ENCODE data around the gene FBXO44.

Gene FBXO44

DNA sequence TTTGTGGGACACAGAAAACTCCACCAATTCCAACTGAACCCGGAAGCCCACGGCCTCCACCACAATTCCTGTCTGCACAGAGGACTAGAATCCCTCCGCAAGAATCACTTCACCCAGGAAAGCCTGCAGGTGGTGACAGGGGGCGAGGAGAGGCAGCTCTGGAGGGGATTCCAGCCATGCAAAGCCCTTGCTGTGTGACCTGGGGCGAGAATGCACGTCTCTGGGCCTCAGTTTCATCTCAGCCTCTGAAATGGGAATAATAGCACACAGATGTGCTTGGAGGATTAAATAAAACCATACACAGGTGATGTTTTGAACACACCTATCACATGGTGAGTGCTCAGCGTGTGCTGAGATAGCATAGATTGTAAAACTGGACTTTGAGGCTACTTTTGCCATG lies 14.6 kb upstream of the FBXO44 start:
- no peak for DNase-seq

DNA sequence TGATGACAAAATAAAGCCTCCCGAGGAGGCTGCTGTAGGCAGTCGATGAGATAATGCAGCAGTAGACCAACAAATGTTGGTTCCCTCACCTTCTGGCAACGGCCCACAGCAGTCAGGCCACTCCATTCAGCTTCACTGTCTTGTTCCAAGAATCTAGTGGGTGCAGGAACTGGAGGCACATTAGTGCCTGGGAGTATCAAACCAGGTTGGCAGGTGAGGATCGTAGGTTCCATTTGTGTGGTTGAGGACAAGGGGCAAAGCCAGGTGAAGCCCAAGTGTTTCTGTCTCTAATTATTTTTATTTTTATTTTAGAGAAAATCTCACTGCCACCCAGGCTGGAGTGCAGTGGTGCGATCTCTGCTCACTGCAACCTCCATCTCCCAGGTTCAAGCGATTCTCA lies 13.7 kb upstream of the FBXO44 start:
- DNase-seq, result no peak

DNA sequence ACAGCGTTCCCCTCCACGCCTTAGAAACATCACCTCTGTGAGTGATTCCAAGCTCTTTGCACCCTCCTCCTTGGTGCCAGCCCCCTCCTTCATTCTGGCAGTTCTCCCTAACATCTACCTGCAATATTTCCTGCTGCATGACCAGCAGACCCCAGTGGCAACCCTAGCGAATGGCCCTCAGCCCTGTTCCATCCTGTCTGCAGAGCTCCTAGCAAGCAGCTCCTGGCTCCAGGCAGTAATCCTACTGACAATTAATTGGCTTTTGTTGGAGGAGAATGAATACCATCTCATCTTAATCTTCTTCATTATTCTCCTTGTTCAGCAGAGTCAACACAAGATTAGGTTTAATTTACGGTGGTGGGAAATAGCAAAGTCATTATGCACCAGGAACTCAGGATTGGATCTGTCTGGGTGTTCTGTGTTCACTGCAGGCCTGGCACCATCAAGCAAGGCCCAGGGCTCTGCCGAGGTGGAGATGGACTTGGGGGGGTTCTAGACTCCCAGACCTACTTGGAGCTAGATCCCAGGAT lies 12.8 kb upstream of the FBXO44 start:
- DNase-seq, result no peak

DNA sequence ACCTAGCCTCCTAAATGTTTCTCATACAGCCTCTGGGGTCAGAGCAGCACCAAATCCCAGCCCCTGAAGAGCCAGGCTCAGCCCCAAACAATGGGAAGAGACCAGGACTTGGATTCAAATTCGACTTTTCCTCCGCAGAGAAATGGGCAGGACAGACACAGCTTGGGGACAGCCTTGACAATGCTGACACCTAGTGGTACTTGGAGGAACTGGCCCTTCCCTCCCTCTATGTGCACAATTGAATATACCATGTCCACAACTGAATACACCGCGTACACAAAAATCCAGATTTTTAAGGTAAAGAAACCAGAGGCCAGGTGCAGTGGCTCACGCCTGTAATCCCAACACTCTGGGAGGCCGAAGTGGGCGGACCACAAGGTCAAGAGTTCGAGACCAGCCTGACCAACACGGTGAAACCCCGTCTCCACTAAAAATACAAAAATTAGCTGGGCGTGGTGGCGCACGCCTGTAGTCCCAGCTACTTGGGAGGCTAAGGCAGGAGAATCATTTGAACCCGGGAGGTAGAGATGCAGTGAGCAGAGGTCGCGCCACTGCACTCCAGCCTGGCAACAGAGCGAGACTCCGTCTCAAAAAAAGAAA lies 12.2 kb upstream of the FBXO44 start:
- DNase-seq, result peak; percentile 44

DNA sequence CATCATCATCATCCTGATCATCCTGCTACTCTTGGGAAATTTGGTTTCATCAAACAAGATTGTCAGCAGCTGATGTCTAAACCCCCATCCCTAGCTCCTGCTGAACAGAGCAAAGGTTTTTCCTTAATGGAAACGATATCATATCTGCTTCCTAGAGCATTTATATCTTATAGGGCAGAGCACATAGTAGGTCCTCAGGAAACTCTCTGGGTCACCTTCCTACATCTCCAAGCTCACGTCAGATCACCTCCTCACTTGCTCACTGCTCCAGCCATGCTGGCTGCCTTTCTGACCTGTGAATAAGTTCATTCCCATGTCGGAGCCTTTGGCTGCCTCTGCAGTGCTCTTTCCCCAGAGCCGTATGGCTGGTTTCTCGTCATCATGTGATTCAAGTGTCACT lies 10.9 kb upstream of the FBXO44 start:
- DNase-seq, result no peak

- DNase-seq, result no peak
Measured at GRCh38 chr1:11645270-11645669, 9.4 kb upstream of the FBXO44 start.

GRCh38 chr1:11645670-11646265 lies 8.9 kb upstream of the FBXO44 start:
- peak; percentile 37 for DNase-seq

DNA sequence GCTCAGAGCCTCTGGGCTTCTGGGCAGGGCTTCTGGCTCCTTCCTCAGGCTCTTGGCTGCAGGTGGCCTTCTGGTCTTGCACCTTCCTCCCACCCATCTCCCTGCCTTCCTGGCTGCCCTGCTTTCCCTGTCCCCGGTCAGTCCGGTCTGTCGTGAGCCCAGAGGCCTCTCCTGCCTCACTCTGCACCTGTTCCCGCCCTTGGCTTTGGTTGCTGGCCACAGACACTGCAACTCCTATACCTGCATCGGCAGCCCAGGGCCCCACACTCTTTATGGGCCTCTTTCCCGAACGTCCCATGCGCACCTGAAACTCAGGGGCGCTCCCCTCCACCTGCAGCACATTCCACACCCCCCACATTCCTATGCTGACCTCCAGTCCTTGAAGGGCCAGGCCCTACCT lies 8.4 kb upstream of the FBXO44 start:
- DNase-seq, result no peak

DNA sequence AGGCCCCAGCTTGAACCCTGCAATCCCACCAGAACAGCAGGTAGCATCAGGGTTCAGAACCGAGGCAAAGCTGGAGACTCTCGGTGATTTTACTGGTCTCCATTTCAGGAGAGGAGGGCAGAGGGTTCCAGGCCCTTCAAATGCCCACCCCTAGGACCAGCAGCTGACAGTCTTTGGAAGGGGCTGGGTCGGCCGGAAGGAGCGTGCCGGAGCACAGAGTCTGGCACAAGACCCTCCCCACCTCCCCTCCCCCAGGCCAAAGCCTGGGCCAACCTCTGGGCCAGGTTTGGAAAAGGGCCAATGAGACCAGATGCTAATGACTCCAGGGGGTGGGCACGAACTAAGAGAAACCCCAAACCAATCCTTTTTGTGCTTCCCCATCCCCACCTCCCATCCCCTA lies 7.3 kb upstream of the FBXO44 start:
- no peak for DNase-seq

GRCh38 chr1:11648039-11648438 lies 6.6 kb upstream of the FBXO44 start:
- no peak for DNase-seq

DNA sequence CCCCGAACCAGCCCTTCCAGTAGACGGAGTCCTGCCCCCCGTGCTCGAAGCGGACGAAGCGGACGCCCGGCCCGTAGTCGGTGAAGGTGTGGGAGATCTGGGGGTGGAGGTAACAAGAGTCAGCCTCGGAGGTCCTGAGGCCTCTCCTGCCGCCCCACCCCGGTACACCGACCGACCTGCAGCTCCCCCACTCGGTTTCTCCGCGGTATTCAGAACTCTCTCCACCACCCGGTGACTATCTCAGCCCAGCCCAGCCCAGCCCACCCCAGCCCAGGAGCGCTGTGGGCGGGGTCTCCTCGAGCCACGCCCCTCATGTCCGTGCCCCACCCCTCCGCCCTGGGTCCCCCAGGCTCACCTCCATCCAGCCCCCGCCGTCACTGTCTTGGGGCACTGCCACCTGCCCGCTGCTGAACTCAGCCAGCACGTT lies 5.9 kb upstream of the FBXO44 start:
- DNase-seq, result no peak

DNA sequence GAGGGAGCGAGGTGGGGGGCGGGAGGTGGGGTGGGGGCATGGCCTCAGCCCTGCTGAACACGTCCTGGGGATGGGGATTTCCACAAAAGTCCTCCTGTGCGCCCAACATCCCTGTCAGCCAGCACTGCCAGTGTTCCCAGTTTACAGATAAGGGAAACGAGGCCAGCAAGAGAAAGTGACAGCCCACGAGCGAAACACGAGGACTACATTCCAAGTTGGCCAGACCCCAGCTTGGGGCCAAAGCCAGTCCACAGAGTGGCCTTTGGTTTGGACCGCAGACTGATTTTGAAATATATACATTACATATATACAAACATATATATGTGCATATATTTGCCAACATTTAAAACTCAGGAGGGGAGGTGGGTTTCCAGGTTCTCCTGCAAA lies 5.4 kb upstream of the FBXO44 start:
- no peak for DNase-seq

DNA sequence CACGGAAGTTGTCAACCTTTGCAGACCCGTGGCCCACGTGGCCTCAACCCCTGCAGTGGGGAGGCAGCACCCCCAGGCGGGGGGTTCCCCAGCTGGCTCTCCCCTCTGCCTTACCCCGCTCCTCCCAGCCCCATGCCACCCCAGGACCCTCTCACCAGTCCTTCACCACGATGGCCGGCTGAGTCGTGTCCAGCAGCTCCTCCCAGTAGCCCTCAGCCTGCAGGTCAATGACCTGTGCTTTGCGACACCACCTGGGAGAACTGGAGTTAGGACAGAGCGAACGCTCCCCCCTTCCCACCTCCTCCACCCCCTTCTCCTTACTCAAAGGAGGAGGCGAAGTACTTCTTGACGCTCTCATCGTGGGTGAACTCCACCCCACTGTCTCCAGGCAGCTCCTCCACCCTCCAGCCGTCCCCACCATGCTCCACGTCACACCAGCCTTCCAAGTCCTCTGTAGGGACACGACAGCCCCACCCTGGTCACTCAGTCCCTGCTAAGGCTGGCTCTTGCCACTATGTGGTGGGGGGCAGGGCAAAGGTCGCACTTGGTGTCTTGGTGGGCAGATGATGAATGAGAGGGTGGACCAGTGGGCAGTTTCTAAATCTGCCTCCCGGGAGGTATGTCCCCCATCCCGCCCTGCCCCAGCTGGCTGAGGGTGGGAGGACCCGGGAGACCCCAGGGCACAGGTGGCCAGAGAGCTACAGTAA lies 4.9 kb upstream of the FBXO44 start:
- no peak for DNase-seq

DNA sequence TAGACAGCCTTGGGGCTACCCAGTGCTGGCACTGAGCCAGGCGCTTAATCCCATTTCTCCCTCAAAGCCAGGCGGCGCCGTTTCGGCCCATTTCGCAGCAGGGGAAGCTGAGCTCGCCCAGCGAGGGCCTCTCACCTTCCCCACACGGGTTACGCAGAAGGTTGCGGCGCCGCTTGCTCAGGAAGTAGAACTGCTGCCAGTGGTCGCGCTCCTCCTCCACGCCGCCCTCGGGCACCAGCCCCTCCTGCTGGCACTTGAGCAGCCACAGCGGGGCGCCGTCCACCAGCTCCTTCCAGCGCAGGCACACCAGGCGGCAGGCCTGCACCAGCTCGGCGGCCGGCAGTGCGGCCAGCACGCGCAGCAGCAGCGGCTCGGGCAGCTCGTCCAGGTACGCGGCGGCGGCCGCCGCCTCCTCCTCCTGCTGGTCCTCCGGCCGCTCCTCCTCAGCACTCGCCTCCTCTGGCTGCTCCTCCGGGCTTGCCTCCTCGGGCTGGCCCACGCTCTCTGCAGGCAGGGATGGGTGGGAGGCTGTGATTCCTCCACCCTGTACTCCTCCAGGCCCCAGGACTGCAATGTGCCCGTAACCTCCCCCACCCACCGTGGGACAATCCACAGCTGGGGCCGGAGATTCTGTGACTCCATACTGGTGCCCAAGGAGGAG lies 4.2 kb upstream of the FBXO44 start:
- DNase-seq, result peak; percentile 67

- DNase-seq, result no peak
Measured at GRCh38 chr1:11651017-11651416, 3.7 kb upstream of the FBXO44 start.

- no peak for DNase-seq
Measured at GRCh38 chr1:11652203-11652780, 2.4 kb upstream of the FBXO44 start.

DNA sequence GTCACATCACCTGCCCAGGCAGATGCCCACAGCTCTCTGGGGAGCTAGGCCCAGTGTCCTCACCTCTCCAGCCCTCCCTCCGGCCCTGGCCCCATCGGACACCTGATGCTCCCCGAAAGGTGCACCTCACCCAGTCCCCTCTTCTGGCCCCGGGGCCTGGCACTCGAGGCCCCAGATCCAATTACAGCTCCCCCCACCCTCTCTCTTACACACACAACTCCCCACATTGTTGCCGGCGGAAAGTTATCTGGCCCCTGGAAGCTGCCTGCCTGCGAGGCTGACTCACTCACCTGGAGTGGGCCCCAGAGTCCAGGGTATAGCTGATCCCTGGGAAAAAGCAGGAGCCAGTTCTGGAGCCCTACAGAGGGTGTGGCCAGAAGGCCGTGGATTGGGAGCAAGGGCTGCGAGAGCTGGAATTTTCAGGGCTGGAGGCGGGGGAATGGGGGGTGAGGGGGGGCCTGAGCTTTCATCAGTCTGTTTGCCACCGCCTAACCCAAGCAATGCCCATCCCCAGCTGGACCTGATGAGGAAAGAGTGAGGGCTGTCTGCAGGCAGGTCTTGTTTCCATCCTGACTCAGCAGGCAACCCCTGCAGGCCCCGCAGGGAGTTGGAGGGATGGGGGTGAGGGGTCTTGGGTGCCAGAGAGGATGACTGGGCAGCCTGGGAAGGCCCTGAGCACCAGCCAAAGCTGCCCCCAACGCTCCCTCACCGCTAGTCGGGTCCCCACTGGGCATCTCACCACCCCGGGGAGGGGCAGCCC lies 1.4 kb upstream of the FBXO44 start:
- no peak for DNase-seq

DNA sequence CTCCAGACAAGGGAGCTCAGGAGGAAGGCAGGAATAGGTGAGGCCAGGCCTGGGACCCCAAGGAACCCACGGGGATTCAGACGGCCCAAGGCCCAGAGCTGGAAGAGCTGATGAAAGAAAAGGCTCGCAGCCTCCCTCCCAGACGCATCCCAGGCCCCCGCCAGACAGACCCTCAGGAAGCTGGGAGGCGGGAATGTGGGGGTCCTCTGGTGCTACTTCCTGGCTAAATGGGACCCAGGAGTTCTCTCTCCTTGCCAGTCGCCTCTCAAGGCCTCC lies 878 bp upstream of the FBXO44 start:
- no peak for DNase-seq

DNA sequence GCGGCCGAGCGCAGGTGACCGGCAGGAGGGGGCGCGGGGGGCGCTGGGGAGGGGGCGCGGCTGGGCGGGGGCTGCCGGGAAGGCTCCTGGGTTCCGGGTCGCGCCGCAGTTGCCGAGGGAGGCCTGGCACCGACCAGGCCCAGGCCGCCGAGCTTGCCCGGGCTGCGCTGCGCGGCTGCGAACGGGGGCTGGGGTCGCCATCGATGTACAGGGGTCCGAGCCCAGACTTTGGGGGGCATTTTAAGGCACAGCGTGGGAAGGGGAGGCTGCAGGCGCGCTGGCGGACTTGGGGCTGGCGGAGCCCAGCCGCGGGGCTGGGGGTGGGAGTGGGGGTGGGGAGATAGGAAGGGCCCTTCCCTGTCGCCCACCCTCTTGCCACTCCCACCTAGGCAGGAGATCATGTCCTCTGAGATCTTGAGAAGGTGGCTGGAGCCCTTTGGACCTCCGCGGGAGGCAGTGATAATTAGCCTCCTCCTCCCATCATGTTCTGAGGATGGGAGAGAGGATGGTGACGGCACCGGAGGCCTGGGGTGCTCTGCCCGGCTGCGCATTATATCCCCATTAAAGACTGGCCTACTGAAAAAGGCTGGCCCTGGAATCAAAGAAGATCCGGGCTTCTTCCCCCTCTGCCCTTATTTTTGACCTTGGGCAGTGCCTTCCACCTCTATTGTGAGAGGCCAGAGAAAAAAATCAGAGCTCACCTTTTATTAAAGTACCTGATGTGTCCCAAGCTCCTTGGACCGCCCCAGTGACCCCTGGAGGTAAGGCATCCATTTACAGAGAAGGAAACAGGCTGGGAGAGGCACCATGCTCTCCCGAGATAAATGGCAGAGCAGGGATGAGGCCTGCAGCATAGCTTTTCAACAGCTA lies 497 bp downstream of the FBXO44 start:
- DNase-seq, result no peak

DNA sequence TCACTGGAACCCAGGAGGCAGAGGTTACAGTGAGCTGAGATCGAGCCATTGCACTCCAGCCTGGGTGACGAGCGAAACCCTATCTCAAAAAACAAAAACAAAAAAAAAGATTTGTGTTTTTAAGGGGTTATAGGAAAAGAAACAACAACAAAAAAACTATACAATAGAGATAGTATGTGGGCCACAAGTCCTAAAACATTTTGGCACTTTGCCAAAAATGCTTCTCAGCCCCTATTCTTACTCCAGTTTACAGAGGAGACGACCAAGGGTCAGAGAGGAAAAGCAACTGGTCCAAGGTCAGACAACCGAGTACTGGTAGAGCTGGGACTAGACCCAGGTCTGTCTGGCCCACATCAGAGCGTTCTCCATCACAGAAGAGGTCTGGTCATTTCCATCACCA lies 3.0 kb downstream of the FBXO44 start:
- no peak for DNase-seq

GRCh38 chr1:11658542-11658941 lies 3.9 kb downstream of the FBXO44 start:
- no peak for DNase-seq

DNA sequence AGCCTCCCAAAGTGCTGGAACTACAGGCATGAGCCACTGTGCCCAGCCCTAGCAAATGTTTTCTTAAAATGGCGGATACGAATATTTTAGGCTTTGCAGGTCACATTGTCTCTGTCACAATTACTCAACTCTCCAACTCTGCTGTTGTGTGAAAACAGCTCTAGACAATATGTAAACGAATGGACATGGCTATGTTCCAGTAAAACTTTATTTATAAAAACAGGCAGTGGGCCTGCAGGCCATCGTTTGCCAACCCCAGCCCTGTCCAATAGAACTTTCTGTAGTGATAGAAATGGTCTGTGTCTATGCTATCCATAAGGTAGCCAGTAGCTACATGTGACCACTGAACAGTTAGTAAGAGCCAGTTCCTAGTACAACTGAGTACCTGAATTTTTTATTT lies 5.1 kb downstream of the FBXO44 start:
- no peak for DNase-seq

All from kidney glomerular epithelial cell (primary cell).